Stimulated activated CD4-positive, alpha-beta T cell treated with anti-CD3 and anti-CD28 coated beads, Interleukin-1b, Interleukin-23, amount 100 ng/mL, for 24 hours (primary cell): ENCODE data around the gene MYO9A.
A peak's percentile ranks its signal among the peaks of the same experiment; 100 is the strongest.

Experiments used
- DNase-seq, 4 experiments: peaks; one replicate each; pipeline ENCODE4 v3.0.0-alpha.2; 2020; ENCODE audit warnings: low read depth in 4 of 4, low spot score in 1 of 4

The MYO9A gene

DNA sequence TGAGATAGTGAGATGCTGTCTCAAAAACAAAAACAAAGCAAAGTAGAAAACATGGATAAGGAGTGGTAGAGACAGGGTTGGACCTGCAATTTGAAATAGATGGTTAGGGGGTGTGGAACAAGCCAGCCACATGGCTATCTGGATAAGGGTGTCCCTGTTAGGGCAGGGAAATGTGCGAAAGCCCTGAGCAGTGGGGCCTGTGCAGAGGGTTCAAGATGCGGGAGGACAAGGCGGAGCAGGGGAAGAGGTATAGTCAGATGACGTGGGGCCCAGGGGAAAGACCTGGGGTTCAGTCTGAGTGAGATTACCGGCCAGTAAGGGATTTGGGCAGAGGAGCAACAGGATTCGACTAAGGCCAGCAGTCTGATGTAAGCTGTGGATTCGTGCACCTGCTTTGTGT, 326.0 kb downstream of the MYO9A start:
- DNase-seq: no peak

DNA sequence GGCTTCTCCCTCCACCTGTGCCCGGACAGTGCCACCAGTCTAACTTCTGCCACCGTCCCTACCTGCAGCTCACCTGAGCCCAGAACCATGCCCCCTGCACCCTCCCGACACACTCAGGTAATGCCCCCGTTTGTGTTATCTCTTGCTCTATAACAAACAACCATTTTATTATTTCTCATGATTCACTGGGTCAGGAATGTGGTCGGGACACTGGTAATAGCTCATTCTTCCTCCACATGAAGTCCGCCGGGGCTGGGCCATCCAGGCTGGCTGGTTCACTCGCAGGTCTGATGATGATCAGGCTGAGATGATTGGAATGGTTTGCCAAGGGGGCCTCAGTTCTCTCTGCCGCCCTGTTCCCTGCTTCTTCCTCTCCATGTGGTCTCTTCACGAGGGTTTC, 327.9 kb downstream of the MYO9A start:
- DNase-seq: no peak

DNA sequence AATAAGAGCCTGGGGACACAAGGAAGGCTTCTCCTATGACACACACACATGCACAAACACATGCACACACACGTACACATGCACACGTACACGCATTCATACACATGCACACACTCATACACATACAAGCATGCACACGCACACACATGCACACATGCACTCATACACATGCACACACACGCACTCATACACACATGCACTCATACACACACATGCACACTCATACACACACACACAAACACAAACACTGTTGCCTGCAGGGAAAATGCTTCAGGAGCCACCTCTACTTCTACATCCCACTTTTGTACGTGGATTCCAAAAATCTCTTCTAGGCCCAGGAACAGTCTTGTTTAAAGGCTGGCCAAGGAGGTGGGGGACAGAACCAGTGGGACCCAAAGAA, 328.3 kb downstream of the MYO9A start:
- DNase-seq: no peak

DNA sequence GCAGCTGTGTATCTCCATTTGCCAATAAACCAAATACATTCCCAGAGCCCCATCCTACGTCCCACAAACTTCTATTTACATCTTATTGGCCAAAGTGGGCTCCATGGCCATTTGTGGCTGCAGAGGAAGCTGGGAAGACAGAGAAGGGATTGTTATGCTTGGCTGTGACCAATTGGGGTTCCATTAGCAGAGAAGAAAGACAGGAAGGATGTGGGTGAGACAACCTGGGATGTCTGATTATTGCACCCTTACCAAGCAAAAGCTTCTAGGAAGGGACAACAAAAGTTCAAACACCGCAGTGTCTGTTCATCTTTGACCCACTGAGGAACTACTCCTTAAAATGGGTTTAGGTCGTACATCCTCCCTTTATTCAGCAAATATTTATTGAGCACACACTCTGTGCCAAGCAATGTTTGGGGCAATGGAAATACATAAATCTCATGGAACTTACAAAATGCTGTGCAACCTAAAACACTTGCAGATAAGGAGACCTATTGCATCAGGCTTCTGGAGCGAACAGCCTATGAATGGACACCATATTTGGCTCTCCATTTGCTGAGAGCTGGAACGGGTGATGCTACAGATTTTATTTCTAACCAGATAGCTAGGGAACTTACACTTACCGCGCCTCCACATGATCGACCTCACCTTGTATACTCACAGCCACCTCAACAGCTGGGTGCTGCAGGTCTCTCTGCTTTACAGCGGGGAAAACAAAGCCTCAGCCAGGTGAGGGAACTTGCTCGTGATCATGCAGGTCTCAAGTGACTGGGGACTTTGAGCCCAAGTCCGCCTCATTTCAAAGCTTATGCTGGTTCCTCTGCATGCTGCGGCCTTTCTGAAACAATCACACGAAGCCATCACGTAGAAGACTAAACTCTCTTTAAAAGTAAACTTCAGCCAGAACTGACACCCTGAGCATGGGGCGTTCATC, 329.0 kb downstream of the MYO9A start:
- no peak for DNase-seq

DNA sequence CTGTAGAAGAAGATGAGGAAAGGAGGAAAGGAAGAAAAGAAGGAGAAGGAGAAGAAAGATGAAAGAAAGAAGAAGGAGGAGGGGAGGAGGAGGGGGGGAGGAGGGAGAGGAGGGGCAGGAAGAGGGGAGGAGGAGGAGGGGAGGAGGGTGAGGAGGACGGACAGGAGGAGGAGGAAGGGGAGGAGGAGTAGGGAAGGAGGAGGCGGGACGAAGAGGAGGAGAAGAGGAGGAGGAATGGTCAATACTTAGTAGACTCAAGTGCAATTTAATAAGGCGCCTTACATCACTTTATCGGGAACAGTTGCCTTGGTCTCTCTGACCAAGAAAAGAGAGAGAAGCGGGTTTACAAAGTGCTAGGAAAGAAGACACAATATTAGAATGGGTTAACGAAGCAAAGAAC, 331.3 kb downstream of the MYO9A start:
- no peak for DNase-seq

DNA sequence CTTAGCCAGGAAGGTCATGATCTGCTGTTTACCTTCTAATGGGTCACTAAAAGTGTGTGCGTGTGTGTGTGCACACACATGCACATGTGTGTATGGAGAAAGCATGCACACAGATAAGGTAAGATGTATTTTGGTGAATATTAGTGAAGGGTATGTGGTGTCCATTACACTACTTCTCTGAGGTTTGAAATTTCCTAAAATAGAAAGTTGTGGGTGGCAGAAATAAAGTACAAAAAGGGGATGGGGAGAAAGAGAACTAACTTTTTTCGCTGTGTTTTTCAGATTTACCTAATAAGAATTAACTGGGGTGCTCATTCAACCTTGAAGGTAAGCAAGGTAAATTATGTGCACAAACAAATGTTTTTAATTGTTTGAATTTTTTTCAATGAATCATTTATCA, 332.0 kb downstream of the MYO9A start:
- DNase-seq: no peak

DNA sequence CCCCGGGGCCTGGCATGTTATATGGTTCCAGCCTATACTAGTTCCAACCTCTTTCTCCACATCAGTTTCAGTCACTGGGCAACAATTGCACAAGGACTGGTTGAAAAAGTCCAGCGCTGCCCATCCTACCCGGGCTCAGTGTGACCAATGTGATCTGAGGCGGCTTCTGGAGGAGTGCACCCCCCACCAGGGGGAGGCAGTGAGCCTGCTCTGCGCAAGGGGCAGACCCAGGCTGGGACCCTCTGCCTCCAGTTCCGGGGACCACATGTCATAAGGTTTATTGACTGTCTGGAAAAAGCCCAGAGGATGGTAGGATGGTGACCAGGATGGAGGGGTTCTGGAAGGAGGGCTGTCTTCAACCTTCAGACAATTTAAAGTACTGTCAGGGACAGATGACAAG, 333.2 kb downstream of the MYO9A start:
- no peak for DNase-seq

DNA sequence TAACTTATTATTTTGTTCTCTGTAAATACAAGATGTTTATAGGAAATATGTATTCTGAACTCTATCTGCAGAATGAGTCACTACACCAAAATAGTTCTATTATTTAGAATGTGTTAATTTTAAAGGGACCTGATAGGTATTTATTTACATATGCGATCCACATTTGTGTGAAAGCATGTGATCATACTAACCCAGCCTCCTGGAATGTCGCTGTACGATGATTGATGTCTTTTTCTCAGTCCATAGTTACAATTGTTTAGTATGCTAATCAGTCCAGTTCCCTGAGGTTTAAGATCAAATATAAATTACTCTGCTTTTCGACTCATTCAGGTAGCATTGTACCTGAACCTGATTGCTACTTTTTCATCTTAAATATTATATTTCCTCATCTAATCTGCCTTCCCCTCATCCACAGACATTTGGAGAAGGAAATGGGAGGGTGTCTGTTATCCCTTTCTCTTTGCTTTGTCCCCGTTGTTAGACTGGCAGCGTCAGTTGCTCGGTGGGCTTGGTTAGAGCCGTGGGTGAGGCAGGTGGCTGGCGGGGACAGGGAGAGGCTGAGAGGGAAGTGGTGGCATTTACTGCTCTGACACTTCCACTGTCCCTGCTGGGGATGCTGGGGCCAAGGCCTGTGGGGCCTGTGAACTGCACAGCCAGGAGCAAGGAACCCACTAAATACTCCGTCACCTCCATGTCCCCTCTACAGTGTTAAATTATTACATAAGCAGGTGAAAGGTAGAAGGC, 335.4 kb downstream of the MYO9A start:
- DNase-seq: no peak

DNA sequence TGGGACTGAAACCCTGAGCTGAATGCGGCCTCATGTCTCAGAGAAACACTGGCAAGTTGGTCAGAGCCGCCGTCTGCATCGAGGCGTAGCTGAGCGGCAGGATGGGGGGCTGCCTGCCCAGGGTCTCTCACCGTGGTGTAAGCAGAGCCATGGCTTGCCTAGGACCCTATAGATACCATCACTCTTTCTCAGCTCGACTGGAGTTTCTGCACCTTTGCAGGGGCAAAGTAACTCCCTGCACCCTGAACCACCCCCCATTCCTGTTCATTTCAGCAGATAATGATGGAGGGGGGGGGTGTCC, 336.0 kb downstream of the MYO9A start:
- no peak for DNase-seq

DNA sequence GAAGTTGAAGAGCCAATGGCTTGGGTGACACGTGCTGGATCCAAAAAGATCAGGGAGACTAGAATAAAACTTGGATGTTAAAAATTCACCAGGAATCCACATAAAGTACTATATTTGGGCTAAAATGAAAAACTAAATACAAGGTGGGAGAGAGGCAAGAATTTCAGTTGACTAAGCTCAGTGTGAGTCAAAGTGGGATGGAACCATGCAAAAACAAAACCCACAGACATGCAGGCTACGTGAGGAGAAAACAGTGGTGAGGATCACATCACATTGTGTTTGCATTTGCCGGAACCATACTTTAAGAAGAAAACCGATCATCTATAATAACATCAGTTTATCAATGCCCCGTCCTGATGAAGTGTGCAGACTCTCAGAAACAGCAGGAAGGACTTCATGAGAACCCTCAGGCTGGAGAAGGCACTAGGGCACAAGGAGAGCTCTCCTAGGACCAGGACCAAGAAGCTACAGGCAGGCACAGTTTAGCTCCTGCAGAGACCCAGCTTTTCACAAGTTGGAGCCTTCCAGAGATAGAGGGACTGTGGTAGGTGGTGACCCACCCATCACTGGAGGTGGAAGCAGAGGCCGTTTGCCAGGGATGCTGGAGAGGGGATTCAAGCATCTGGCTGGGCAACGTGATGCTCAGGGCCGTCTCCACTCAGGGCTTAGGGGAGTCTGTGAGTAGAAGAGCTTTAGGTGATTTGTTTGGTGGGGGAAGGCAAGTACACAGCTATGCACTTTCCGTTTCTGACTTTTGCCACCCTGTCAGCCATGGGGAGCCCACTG, 336.6 kb downstream of the MYO9A start:
- DNase-seq: no peak

DNA sequence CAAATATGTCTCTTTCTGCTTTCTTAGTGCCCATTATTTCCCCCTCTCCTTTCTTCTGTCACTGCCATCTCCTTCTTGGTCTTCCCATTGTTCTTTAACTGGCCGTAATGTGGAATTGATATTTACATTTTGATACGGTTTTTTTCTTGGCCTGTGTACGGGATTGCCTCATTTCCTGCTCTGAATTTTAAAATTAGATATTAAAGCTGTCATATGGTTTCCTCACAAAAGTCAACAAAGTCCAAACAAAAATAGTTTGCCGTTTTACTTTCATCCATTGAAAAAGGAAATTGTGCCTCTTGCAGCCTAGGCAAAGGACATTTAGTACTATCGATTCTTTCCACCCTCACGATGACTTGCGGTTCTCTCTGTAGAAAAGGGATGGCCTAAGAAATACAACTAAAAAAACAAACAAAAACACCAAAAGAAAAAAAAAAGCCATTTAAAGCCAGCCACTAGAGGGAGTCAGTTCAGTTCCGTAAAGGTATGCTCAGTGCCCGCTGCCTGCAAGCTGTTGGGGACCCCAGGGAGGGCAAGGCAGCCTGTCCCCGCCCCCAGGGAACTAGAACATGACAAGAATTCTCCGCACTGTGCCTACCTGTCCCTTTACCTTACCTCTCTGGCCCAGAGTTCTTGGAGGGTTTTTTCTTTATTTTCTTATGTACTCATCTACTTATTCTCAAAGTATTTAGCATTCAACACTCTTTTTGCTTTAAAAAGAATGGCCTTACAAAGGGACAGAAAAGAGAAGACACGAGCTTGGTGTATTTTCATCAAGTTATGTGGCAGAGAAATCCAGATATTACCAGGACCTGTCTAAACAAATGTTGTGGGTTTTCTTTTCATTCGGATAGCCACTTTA, 337.6 kb downstream of the MYO9A start:
- DNase-seq: peak in 1 of 4 experiments; percentile 11

DNA sequence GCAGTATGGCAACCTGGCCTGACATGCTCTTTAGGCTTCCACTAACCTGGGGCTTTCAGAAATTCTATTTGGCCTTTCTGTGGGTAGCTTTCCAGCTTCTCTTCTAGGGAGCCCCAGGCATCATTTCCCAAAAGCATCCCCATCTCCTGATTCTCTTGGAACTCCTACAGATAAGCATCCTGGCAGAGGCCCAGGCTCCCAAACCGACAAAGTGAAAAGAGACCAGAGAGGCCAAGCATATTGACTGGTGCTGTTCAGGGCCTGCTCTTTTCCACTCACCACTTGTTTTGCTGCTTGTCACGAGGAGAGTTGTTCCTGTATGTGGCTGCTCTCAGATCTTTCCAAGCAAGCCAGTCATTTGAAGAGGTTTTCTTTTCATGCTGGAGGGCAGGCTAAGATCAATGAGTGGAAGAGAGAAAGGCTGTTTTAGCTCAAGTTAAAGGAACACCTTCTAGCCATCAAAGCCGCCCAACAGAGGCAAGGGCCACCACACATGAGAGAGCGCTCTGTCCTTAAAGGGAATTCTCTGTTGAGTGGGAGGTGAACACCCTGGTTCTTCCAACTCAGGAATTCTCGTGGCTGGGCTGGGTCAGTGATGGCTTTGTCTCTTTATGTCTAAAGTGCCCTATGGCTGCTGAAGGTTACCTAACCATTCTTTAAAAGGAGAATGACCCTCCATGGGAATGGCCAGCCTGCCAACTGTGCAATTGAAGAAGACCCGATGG, 338.7 kb downstream of the MYO9A start:
- DNase-seq: no peak

DNA sequence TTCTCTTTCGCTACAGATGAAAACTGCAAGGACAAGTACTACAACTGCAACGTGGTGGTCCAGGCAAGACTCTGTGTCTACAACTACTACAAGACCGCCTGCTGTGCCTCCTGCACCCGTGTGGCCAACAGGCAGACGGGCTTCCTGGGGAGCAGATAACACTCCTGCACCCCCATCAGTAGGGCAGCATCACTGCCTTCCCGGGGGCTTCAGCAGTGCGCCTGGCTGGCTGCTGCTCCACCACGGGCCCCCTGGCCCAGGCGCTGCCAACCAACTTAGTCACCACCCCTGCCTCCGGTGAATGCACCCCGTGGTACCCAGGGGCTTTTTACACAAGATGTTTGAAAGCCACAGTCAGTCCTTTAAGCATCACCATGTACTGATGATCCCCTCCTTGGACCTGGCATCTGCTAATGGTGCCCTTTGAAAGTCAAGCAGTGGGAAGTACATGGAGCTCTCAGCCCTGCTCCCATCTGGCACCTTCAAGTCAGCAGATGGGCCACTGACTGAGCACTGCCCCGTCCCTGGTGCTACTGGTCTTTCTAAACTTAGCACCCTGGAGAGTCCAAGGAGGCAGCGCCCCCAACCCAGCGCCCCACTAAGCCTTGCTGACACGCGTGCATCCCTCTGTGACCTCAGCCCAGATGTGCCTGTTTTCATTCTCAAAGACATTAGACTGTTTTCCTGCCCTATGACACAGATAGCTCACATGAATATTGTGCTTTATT, 340.6 kb downstream of the MYO9A start:
- DNase-seq: no peak

DNA sequence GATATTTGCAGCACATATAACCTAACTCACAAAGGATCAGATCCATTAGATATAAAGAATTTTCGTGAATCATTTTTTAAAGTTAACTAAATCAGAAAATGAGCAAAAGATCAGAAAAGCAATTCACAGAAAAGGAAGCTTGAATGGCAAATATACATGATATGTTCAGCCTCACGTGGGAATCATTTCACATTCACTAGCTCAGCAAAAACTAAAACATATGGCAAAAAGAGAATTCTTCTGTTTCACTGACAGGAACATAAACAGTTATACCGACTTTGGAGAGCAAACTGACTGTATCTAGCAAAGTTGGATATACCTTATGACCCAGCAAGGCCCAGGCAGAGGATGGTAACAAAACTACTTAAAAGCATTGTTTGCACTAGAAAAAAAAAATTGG, 341.6 kb downstream of the MYO9A start:
- DNase-seq: no peak

DNA sequence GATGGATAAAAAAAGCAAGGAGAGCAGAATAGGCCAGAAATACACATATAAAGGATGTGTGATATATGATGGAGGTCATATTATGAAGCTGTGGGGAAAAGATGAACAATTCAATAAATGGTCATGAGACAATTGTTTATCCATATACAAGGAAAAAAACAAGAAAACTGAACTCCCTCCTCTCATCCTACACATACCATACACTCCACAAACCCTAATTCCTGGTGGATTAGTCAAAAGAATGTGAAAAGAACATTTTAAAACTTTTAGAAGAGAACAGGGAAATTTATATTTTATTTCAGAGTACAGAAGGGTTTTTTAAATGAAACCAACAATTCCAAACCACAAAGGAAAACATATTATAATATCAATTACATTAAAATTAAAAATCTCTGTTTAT, 342.1 kb downstream of the MYO9A start:
- no peak for DNase-seq

DNA sequence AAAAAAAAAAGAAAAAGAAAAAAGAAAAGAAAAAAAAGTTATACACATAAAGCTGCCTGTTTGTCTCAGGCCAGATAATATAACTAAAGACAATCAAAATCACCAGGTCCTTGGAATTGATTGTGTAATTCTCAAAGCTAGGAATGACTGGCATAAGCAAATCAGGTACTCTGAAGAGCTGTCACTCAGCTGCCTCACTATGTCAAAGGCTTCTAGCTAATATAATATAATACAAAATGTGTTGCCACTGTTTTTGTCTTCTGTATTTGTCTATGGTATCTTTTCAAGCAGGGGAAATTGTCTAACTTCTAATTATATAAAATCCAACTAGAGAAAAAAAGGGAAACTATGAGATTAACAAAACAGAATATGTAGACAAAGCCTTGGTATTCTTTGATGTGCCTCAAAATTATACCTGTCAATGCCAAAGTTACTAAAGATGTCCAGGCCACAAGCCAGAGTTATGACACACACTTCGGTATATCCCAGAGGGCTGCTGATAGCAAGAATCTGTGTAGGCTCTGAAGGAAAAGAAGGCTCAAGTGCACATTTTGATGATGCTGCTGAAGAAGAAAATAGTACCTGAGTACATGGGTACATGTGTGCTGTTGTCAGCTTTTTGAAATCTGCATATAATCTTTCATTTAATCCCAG, 344.6 kb downstream of the MYO9A start:
- DNase-seq: no peak
